ENCODE measurements around the gene FMO4.

DNA sequence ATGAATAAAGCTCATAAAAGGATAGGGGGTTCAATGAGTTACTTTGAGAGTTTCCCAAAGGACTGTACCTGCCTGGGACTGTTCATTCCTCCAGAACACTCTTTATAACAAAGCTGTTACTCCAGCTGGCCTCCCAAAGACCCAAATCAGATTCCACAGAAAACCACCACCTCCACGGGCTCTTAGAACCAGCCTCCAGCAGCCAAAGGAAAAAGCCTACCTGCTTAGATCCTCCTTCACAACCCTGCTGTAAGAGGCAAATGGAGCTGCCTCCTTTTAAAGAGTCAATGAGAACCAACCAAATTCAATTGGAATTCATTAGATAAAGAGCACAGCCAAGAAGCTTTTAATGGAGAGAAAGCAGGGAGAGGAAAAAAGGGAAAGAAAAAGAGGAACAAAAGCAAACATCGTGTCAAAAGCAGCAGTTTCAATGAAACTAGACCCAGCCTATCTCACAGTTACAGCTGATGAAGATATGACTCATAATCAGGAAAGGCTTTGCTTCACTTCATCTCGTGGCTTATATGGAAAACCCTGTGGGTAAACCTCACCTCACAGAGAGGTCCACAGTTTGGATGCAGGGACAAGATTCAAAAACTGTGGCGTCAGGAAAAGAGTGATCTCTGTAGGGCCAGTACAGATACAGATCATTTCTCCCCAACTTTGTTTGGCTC, 27.8 kb upstream of the FMO4 start:
- TF ChIP-seq FOXP2 (optimal IDR thresholded peaks at IDR 0.05; ENCODE audit: control extremely low read depth, extremely low read length, insufficient read depth): no peak
- no peak for TF ChIP-seq POLR2AphosphoS5 (IDR thresholded peaks at IDR 0.05; ENCODE audit: borderline replicate concordance, low read depth, low read length)
- TF ChIP-seq EZH2 (IDR thresholded peaks at IDR 0.05): no peak
